ENCODE data around the gene CDH4. TPM values are rescaled to one million over a fixed set of nuclear protein-coding genes. Genes with fewer than 3 reads are reported as not detected.

Gene CDH4
- total RNA-seq, 1 experiment from 2014 or later: 5.3 TPM

DNA sequence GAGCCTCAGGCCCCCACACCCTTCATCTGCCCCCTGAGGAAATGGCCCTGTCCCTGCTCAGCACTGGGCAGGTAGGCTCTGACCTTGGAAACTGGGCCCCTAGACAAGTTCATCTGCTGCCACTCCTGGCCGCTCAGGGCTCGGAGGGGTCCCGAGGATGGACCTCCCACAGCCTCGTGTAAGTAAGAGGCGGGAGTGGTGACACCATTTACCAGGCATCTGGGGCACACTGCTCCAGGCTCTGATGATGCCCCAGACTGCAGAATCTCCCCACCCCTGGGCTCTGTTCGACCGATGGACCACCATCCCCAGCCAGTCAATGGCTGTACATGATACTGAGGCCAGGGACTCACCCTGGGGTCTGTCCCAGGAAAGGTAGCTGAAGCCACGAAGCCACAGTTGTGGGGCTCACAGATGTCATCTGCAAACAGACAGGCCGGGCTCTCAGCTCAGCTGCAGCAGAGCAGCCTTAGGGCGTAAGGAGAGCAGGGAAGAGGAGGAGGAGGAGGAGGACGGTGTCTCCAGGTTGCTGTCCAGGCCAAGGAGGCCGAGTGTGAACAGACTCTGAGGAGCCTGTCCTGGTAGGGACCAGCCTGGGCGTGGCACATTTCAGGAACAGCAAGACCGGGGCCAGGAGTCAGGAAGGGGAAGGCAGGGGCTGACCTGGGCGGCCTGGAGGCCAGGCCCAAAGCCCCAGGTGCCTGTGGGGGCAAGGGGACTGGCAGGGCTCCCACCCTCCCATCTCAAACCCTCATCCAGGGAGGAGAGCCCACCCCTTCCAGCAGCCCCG lies 513.2 kb downstream of the CDH4 start:
- CTCF ChIA-PET: interaction anchor here (0.8 kb wide), 1 partner anchor 109 kb away, joined by 3 read pairs; no protein-coding TSS in a partner anchor
- POLR2A ChIA-PET: no interaction called here
- Mint-ChIP-seq H3K9me3 (no peaks in the 10 kb centered on the region), H3K4me1 (peaks cover 6% of the 10 kb centered on the region; the same call in 1 of the 2 replicates), H3K27me3 (ENCODE audit: low read depth) (peaks cover 7% of the 10 kb centered on the region), H3K27ac (no peak overlapping the region), H3K4me3 (no peak overlapping the region), H3K36me3 (no peaks in the 10 kb centered on the region)
- TF ChIP-seq, protein P1, sequence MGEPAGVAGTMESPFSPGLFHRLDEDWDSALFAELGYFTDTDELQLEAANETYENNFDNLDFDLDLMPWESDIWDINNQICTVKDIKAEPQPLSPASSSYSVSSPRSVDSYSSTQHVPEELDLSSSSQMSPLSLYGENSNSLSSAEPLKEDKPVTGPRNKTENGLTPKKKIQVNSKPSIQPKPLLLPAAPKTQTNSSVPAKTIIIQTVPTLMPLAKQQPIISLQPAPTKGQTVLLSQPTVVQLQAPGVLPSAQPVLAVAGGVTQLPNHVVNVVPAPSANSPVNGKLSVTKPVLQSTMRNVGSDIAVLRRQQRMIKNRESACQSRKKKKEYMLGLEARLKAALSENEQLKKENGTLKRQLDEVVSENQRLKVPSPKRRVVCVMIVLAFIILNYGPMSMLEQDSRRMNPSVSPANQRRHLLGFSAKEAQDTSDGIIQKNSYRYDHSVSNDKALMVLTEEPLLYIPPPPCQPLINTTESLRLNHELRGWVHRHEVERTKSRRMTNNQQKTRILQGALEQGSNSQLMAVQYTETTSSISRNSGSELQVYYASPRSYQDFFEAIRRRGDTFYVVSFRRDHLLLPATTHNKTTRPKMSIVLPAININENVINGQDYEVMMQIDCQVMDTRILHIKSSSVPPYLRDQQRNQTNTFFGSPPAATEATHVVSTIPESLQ (CRISPR knock-in tag; IDR thresholded peaks at IDR 0.05): no peak
- TF ChIP-seq ATF1 (CRISPR knock-in tag; IDR thresholded peaks at IDR 0.05) (no peak), ESRRA (CRISPR knock-in tag; IDR thresholded peaks at IDR 0.05; ENCODE audit: borderline replicate concordance) (no peak), JAZF1 (CRISPR knock-in tag; IDR thresholded peaks at IDR 0.05) (no peak), ZBTB21 (CRISPR knock-in tag; IDR thresholded peaks at IDR 0.05; ENCODE audit: borderline replicate concordance) (no peak), SP1 (CRISPR knock-in tag; conservative IDR thresholded peaks at IDR 0.05) (no peak), JUN (CRISPR knock-in tag; IDR thresholded peaks at IDR 0.05) (no peak), TP53 (CRISPR knock-in tag; IDR thresholded peaks at IDR 0.05) (no peak)
- TF ChIP-seq, protein P2, sequence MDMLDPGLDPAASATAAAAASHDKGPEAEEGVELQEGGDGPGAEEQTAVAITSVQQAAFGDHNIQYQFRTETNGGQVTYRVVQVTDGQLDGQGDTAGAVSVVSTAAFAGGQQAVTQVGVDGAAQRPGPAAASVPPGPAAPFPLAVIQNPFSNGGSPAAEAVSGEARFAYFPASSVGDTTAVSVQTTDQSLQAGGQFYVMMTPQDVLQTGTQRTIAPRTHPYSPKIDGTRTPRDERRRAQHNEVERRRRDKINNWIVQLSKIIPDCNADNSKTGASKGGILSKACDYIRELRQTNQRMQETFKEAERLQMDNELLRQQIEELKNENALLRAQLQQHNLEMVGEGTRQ (CRISPR knock-in tag; IDR thresholded peaks at IDR 0.05): no peak
- TF ChIP-seq, protein P3, sequence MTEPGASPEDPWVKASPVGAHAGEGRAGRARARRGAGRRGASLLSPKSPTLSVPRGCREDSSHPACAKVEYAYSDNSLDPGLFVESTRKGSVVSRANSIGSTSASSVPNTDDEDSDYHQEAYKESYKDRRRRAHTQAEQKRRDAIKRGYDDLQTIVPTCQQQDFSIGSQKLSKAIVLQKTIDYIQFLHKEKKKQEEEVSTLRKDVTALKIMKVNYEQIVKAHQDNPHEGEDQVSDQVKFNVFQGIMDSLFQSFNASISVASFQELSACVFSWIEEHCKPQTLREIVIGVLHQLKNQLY (CRISPR knock-in tag; IDR thresholded peaks at IDR 0.05): no peak
- TF ChIP-seq, protein P4, sequence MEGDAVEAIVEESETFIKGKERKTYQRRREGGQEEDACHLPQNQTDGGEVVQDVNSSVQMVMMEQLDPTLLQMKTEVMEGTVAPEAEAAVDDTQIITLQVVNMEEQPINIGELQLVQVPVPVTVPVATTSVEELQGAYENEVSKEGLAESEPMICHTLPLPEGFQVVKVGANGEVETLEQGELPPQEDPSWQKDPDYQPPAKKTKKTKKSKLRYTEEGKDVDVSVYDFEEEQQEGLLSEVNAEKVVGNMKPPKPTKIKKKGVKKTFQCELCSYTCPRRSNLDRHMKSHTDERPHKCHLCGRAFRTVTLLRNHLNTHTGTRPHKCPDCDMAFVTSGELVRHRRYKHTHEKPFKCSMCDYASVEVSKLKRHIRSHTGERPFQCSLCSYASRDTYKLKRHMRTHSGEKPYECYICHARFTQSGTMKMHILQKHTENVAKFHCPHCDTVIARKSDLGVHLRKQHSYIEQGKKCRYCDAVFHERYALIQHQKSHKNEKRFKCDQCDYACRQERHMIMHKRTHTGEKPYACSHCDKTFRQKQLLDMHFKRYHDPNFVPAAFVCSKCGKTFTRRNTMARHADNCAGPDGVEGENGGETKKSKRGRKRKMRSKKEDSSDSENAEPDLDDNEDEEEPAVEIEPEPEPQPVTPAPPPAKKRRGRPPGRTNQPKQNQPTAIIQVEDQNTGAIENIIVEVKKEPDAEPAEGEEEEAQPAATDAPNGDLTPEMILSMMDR (IDR thresholded peaks at IDR 0.05): no peak
- TF ChIP-seq, protein P5, sequence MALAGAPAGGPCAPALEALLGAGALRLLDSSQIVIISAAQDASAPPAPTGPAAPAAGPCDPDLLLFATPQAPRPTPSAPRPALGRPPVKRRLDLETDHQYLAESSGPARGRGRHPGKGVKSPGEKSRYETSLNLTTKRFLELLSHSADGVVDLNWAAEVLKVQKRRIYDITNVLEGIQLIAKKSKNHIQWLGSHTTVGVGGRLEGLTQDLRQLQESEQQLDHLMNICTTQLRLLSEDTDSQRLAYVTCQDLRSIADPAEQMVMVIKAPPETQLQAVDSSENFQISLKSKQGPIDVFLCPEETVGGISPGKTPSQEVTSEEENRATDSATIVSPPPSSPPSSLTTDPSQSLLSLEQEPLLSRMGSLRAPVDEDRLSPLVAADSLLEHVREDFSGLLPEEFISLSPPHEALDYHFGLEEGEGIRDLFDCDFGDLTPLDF (CRISPR knock-in tag; IDR thresholded peaks at IDR 0.05): no peak
- TF ChIP-seq, protein P6, sequence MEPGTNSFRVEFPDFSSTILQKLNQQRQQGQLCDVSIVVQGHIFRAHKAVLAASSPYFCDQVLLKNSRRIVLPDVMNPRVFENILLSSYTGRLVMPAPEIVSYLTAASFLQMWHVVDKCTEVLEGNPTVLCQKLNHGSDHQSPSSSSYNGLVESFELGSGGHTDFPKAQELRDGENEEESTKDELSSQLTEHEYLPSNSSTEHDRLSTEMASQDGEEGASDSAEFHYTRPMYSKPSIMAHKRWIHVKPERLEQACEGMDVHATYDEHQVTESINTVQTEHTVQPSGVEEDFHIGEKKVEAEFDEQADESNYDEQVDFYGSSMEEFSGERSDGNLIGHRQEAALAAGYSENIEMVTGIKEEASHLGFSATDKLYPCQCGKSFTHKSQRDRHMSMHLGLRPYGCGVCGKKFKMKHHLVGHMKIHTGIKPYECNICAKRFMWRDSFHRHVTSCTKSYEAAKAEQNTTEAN (CRISPR knock-in tag; IDR thresholded peaks at IDR 0.05): no peak
- ATAC-seq (no peak), DNase-seq (ENCODE audit: low spot score) (no peak)

DNA sequence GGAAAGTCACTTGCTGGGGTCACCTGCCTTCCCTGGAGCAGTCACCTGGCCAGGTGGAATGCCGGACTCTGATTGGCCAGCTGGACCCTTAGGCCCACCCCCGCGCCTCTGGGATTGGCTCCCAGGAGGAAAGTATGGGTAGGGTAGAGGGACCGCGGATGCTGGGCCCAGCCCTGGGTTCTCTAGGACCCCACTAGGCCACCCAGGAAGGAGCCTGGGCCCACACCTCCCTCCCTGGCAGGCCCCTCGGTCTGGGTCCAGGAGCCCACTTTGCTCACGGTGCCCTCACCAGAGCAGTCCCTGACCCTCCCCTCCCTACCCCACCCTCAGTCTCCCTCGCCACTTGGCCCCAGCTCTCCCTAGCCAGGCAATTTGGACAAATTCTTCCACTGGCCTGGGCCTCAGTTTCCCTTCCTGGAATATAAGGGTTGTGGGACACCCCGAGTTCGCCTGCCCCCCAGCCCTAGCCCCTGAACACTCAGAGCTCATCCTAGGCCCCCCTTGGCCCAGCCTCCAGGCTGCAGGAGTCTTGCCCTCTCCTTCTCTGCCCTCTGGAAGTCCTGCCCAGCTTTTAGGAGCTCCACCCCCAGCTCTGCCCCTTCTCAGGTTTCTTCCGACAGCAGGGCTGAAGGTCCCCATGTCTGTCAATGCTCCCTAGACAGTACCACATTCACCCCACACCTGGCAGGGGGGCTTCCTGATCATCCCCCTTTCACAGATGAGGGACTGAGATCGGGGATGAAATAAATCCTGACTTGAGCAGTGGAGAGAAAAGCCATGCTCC lies 514.0 kb downstream of the CDH4 start:
- H3K9me3 Mint-ChIP-seq: no peaks in the 10 kb centered on the region
- no peaks in the 10 kb centered on the region for H3K36me3 Mint-ChIP-seq
- TF ChIP-seq, protein P2 (CRISPR knock-in tag; IDR thresholded peaks at IDR 0.05): no peak; the same call in 1 of the 2 replicates
- no peak for TF ChIP-seq SOX15 (CRISPR knock-in tag; IDR thresholded peaks at IDR 0.05)
- TF ChIP-seq, protein P7, sequence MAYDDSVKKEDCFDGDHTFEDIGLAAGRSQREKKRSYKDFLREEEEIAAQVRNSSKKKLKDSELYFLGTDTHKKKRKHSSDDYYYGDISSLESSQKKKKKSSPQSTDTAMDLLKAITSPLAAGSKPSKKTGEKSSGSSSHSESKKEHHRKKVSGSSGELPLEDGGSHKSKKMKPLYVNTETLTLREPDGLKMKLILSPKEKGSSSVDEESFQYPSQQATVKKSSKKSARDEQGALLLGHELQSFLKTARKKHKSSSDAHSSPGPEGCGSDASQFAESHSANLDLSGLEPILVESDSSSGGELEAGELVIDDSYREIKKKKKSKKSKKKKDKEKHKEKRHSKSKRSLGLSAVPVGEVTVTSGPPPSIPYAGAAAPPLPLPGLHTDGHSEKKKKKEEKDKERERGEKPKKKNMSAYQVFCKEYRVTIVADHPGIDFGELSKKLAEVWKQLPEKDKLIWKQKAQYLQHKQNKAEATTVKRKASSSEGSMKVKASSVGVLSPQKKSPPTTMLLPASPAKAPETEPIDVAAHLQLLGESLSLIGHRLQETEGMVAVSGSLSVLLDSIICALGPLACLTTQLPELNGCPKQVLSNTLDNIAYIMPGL (CRISPR knock-in tag; IDR thresholded peaks at IDR 0.05): no peak
- TF ChIP-seq NFYB (CRISPR knock-in tag; conservative IDR thresholded peaks at IDR 0.05; ENCODE audit: low read depth): peak; percentile 66; the same call in 1 of the 2 replicates
- TF ChIP-seq, protein P8, sequence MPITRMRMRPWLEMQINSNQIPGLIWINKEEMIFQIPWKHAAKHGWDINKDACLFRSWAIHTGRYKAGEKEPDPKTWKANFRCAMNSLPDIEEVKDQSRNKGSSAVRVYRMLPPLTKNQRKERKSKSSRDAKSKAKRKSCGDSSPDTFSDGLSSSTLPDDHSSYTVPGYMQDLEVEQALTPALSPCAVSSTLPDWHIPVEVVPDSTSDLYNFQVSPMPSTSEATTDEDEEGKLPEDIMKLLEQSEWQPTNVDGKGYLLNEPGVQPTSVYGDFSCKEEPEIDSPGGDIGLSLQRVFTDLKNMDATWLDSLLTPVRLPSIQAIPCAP (CRISPR knock-in tag; IDR thresholded peaks at IDR 0.05): no peak
- ATAC-seq (peak; percentile 85), DNase-seq (ENCODE audit: low spot score) (peak; percentile 63)
- no peak overlapping the region for H3K27ac Mint-ChIP-seq
- H3K27me3 Mint-ChIP-seq (ENCODE audit: low read depth): peaks cover 9% of the 10 kb centered on the region
- POLR2A ChIA-PET: no interaction called here
- CTCF ChIA-PET: interaction anchor here (0.6 to 0.8 kb wide), 2 partner anchors 8 to 109 kb away, joined by 3 read pairs; no protein-coding TSS in a partner anchor
- H3K4me1 Mint-ChIP-seq: peaks cover 6% of the 10 kb centered on the region; the same call in 1 of the 2 replicates
- H3K4me3 Mint-ChIP-seq: no peak overlapping the region
